Measurements from ENCODE around the gene AKAP12. TPM values are rescaled to one million over a fixed set of nuclear protein-coding genes. Genes with fewer than 3 reads are reported as not detected.
"Not testable (repeated sequence)": the region's sequence is repeated elsewhere in the genome, so short reads cannot be mapped to it uniquely, and the experiment has no call there.

The AKAP12 gene
- total RNA-seq, 1 donor from 2014 or later, result 88.1 TPM

DNA sequence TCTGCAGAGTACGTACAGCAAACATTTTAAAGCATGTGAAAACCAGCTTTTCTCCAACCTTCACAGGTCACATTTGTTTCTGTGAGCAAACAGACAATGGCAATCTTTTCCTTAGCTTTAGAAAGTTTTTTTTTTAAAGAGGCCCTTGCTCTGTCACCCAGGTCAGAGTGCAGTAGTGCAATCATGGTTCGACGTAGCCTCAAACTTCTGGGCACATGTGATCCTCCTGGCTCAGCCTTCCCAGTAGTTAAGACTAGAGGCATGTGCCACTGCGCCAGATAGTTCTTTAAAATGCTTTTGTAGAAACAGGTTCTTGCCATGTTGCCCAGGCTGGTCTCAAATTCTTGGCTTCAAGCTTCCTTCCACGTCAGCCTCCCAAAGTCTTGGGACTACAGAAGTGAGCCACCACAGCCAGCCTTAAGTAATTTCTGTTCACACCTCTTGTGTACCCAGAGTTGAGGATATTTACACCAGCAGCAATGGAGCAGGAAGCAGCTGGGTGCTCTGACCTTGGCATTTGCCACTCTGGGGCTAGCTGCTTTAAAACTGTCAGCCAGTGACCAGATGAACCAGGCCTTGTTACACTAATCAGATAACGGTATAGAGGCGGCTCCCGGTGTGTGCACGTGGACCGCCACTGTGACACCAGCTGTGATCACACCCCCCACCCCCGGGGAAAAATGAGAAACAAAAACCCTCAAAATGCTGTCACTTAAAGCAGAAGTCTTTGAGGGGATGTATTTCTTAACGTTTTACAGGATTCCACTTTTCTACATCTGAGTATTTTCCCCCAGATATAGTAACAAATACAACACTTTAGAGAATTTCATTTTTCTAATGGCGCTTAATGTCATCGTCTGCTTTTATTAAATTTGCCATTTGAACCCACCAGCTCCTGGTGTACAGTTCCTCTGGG, 71.3 kb downstream of the AKAP12 start:
- intact Hi-C loops (cut with DNase I), result no loop called here
- Histone ChIP-seq H3K4me1 (no peaks in the 10 kb centered on the region), H3K9me3 (no peaks in the 10 kb centered on the region), H3K4me3 (no peak overlapping the region), H3K36me3 (no peaks in the 10 kb centered on the region), H3K27me3 (no peaks in the 10 kb centered on the region), H3K27ac (no peak overlapping the region)
- DNase-seq (ENCODE audit: extremely low spot score in 2 of 2), result no peak
- TF ChIP-seq, protein P1, sequence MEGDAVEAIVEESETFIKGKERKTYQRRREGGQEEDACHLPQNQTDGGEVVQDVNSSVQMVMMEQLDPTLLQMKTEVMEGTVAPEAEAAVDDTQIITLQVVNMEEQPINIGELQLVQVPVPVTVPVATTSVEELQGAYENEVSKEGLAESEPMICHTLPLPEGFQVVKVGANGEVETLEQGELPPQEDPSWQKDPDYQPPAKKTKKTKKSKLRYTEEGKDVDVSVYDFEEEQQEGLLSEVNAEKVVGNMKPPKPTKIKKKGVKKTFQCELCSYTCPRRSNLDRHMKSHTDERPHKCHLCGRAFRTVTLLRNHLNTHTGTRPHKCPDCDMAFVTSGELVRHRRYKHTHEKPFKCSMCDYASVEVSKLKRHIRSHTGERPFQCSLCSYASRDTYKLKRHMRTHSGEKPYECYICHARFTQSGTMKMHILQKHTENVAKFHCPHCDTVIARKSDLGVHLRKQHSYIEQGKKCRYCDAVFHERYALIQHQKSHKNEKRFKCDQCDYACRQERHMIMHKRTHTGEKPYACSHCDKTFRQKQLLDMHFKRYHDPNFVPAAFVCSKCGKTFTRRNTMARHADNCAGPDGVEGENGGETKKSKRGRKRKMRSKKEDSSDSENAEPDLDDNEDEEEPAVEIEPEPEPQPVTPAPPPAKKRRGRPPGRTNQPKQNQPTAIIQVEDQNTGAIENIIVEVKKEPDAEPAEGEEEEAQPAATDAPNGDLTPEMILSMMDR (IDR thresholded peaks at IDR 0.05), result no peak
- TF ChIP-seq POLR2AphosphoS5 (IDR thresholded peaks at IDR 0.05; ENCODE audit: insufficient read depth in 1 of 2, low read depth in 1 of 2), result no peak
- TF ChIP-seq POLR2A (IDR thresholded peaks at IDR 0.05), result no peak

DNA sequence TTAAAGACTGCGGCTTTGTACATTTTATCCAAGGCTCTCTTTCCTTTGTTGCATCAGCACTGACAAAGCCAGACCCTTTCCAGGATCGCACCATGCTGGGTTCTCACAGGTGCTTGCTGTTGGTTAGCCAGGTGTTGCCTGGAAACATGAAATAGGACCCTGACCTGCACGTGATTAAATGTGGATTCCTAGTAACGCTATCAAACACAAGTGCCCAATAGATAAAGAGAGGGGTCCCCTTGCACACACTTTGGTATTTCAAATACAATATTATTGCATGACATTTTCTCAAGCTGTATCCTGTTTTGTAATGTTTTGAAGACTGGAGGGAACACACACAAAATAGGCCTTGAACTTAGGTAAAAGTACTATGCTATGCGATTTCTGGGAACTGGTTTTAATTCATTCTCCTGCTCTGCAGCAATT, 73.3 kb downstream of the AKAP12 start:
- no peak overlapping the region for H3K4me3 ChIP-seq
- H3K27ac ChIP-seq, result no peak overlapping the region
- TF ChIP-seq, protein P1 (IDR thresholded peaks at IDR 0.05), result no peak
- no peak for TF ChIP-seq POLR2AphosphoS5 (IDR thresholded peaks at IDR 0.05; ENCODE audit: insufficient read depth in 1 of 2, low read depth in 1 of 2)
- TF ChIP-seq POLR2A (IDR thresholded peaks at IDR 0.05), result no peak
- H3K4me1 ChIP-seq, result no peaks in the 10 kb centered on the region
- no peaks in the 10 kb centered on the region for H3K36me3 ChIP-seq
- no peaks in the 10 kb centered on the region for H3K9me3 ChIP-seq
- DNase-seq (ENCODE audit: extremely low spot score in 2 of 2), result no peak
- H3K27me3 ChIP-seq, result no peaks in the 10 kb centered on the region
- intact Hi-C loops (cut with DNase I), result no loop called here

DNA sequence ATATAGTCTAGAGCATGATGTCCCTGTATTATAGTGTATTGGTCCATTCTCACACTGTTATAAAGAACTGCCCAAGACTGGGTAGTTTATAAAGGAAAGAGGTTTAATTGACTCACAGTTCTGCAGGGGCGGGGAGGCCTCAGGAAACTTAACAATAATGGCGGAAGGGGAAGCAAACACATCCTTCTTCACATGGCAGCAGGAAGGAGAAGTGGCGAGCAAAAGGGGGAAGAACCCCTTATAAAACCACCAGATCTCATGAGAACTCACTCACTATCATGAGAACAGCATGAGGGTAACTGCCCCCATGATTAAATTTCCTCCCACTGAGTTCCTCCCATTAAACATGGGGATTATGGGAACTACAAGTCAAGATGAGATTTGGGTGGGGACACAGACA, 75.9 kb downstream of the AKAP12 start:
- intact Hi-C loops (cut with DNase I); H3K36me3 ChIP-seq; H3K4me1 ChIP-seq; H3K9me3 ChIP-seq; H3K27ac ChIP-seq; H3K27me3 ChIP-seq; DNase-seq (ENCODE audit: extremely low spot score in 2 of 2); H3K4me3 ChIP-seq: not testable (repeated sequence)

DNA sequence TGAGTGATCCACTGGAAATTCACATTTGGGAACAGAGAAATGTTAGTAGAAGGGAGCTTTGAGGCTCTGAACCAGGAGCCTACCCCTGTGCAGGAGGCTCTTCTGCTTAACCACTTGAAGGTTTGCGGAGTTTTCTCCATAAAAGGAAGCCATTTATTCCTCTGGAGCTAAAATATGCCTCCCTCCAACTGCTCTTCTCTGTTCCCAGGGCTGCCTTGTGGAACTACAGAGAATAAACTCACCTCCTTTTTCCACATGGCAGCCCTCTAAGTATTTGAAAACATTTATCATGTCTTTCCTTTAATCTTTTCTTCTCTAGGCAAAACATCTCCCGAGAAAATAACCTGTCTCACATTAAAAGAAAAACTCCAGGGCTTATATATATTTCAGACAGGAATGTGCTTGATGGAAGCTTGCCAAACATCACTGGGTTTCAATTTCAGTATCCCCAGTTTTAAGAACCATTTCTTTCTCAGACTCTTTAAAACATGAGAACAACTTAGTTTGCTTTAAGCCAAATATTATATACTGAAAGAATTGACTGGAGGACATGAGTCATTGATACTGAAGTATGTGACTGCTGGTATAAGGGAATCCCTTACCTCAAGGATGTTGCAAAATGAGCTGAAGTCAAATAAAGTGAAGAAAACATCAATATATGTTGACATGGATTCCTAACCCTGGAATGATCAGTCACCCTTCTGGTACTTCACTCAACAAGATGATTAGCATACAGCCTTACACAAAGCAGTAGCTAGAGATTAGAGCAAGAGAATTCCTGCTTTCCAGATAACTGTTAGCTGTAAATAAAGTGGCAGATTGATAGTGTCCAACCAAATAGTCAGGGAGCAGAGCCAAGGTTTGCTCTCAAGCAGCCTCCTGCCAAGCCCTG, 77.6 kb downstream of the AKAP12 start:
- Histone ChIP-seq H3K27me3 (no peaks in the 10 kb centered on the region), H3K4me3 (no peak overlapping the region), H3K9me3 (no peaks in the 10 kb centered on the region), H3K36me3 (no peaks in the 10 kb centered on the region), H3K27ac (no peak overlapping the region), H3K4me1 (no peaks in the 10 kb centered on the region)
- no peak for DNase-seq (ENCODE audit: extremely low spot score in 2 of 2)
- intact Hi-C loops (cut with DNase I), result no loop called here
- TF ChIP-seq, protein P1 (IDR thresholded peaks at IDR 0.05), result no peak
- TF ChIP-seq POLR2A (IDR thresholded peaks at IDR 0.05) (no peak), POLR2AphosphoS5 (IDR thresholded peaks at IDR 0.05; ENCODE audit: insufficient read depth in 1 of 2, low read depth in 1 of 2) (no peak)

GRCh38 chr6:151317995-151318365, 78.2 kb downstream of the AKAP12 start:
- H3K4me1 ChIP-seq, result no peaks in the 10 kb centered on the region
- no peak overlapping the region for H3K27ac ChIP-seq
- intact Hi-C loops (cut with DNase I), result no loop called here
- no peak overlapping the region for H3K4me3 ChIP-seq
- no peak for DNase-seq (ENCODE audit: extremely low spot score in 2 of 2)
- no peaks in the 10 kb centered on the region for H3K9me3 ChIP-seq
- no peak for TF ChIP-seq POLR2AphosphoS5 (IDR thresholded peaks at IDR 0.05; ENCODE audit: insufficient read depth in 1 of 2, low read depth in 1 of 2)
- TF ChIP-seq, protein P1 (IDR thresholded peaks at IDR 0.05), result no peak
- H3K36me3 ChIP-seq, result no peaks in the 10 kb centered on the region
- no peaks in the 10 kb centered on the region for H3K27me3 ChIP-seq

Data from vagina (tissue), 2 donors.